IPS-11a (cell line): ENCODE measurements around the gene ZNF28.
A peak's percentile ranks its signal among the peaks of the same experiment; 100 is the strongest.
"Not testable (repeated sequence)": the region's sequence is repeated elsewhere in the genome, so short reads cannot be mapped to it uniquely, and the experiment has no call there.

Source experiments
- H3K4me3 ChIP-seq: one replicate; pipeline ENCODE4 v1.5.1; 2013; ENCODE audit warnings: low read depth, low read length, control low read depth

ZNF28 gene

GRCh38 chr19:52782864-52783263, 38.6 kb downstream of the ZNF28 start:
- not testable (repeated sequence) for H3K4me3 ChIP-seq

GRCh38 chr19:52778811-52779210, 42.6 kb downstream of the ZNF28 start:
- no peak overlapping the region for H3K4me3 ChIP-seq

- not testable (repeated sequence) for H3K4me3 ChIP-seq
These were observed 65.0 kb downstream of the ZNF28 start for GRCh38 chr19:52756447-52756846.

GRCh38 chr19:52749780-52750179, 71.7 kb downstream of the ZNF28 start:
- no peak overlapping the region for H3K4me3 ChIP-seq

GRCh38 chr19:52748336-52748950, 73.0 kb downstream of the ZNF28 start:
- H3K4me3 ChIP-seq = peak overlapping the region; percentile 52
